GM12874 (cell line): ENCODE results near the gene KPRP.

Experiments used
- TF ChIP-seq, protein P1 (sequence below): IDR thresholded peaks from 2 replicates; pipeline ENCODE4 v1.5.1; 2011; ENCODE audit warnings: low read depth, mild to moderate bottlenecking, control low read depth, low read length, moderate library complexity; ENCODE audit not compliant: insufficient read depth

Gene KPRP

GRCh38 chr1:152756872-152757271 lies 953 bp upstream of the KPRP start:
- TF ChIP-seq, protein P1, sequence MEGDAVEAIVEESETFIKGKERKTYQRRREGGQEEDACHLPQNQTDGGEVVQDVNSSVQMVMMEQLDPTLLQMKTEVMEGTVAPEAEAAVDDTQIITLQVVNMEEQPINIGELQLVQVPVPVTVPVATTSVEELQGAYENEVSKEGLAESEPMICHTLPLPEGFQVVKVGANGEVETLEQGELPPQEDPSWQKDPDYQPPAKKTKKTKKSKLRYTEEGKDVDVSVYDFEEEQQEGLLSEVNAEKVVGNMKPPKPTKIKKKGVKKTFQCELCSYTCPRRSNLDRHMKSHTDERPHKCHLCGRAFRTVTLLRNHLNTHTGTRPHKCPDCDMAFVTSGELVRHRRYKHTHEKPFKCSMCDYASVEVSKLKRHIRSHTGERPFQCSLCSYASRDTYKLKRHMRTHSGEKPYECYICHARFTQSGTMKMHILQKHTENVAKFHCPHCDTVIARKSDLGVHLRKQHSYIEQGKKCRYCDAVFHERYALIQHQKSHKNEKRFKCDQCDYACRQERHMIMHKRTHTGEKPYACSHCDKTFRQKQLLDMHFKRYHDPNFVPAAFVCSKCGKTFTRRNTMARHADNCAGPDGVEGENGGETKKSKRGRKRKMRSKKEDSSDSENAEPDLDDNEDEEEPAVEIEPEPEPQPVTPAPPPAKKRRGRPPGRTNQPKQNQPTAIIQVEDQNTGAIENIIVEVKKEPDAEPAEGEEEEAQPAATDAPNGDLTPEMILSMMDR, result no peak

- TF ChIP-seq, protein P1, result no peak
These were observed 811 bp downstream of the KPRP start for GRCh38 chr1:152758636-152759035.

DNA sequence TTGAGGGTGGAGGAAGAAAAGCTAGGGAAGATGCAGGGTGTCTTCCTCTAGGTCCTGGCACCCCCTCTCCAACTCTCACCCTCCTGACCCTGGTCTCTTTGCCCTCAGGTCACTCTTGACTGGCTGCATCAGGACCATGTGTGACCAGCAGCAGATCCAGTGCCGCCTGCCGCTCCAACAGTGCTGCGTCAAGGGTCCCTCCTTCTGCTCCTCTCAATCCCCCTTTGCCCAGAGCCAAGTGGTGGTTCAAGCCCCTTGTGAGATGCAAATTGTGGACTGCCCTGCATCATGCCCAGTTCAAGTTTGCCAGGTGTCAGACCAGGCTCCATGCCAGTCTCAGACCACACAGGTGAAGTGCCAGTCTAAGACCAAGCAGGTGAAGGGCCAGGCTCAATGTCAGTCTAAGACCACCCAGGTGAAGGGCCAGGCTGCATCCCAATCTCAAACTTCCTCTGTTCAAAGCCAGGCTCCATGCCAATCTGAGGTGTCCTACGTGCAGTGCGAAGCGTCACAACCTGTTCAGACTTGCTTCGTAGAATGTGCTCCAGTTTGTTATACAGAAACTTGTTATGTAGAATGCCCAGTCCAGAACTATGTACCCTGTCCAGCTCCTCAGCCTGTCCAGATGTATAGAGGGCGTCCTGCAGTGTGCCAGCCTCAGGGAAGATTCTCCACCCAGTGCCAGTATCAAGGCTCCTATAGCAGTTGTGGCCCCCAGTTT lies 1.8 kb downstream of the KPRP start:
- TF ChIP-seq, protein P1, result no peak

GRCh38 chr1:152760551-152761190 lies 2.8 kb downstream of the KPRP start:
- TF ChIP-seq, protein P1, result no peak

- TF ChIP-seq, protein P1, result no peak
These were observed 3.9 kb downstream of the KPRP start for GRCh38 chr1:152761609-152762213.

DNA sequence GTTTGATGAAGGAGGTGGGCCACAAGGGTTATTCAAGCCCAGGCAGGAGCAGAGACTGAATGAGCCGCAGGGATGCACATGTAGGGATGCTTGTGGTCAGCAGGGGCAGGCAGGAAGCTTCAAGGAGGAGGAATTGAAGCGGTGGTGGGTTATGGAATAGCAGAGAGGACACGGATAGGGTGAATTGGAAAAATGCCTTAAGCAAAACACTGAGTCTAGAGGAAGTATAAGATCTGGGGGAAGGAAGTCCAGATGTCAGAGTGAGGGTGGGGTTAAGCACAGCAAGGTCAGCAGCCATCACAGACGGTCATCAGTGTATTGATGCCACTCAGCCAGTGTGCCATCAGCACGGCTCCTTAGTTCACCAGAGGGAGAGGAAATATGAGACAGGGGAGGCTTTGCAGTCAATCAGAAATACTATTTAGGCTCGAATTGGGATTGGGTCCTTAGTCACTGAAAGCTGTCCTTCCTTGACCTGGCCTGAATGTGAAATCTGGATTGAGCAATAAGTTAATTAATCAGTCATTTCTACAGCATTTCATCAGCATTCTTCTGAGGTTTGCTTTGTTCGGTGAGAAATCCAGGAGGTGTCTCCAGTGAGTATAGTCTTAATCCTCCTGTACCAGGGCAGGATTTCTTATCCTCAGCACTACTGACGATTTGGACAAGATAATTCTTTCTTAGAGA lies 11.2 kb downstream of the KPRP start:
- TF ChIP-seq, protein P1, result no peak

- TF ChIP-seq, protein P1, result no peak
These were observed 12.6 kb downstream of the KPRP start for GRCh38 chr1:152770411-152770810.
